ENCODE data around the gene DLGAP1. TPM values are rescaled to one million over a fixed set of nuclear protein-coding genes. Genes with fewer than 3 reads are reported as not detected.

DLGAP1 gene
- total and polyA plus RNA-seq, 10 of the 15 experiments (the other 5 are each of a cell fraction or from before 2014, with no cell fraction given) = 0.23 to 27.6 (median 1.9) TPM

DNA sequence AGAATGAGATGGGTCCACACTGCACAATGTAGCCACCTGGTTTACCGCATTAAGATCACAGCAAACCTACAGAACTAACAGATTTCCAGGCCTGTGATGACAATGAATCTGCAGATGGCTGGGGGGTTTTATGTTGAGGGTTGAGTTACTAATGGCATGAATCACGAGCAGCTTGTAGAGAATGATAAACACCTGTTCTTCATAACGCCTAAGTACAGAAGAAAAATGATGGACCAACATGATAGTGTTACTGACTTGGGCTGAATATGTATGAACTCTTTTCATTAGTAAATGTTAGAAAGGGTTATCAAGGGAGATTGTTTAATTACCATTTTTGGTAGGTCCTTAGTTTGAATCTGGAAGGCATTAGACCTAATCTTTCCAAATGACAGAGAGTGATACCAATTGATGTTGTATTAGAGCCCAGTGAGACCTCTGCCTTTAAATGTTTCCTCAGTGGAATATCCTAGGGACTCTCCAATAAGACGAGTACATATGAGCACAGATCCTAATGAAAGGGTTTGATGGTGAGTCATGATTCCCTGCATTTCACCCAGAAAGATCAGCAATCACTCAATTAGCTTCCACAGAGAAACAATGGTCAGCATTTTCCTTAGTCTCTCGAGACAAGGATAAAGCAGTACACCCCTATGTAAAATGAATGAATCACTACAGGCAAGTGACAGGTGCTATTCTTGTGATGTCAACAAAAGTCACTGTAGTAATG, 243.8 kb downstream of the DLGAP1 start (continued):
- TF ChIP-seq, protein P1, sequence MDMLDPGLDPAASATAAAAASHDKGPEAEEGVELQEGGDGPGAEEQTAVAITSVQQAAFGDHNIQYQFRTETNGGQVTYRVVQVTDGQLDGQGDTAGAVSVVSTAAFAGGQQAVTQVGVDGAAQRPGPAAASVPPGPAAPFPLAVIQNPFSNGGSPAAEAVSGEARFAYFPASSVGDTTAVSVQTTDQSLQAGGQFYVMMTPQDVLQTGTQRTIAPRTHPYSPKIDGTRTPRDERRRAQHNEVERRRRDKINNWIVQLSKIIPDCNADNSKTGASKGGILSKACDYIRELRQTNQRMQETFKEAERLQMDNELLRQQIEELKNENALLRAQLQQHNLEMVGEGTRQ (IDR thresholded peaks at IDR 0.05; ENCODE audit: borderline replicate concordance, low read depth, low read length) = no peak

DNA sequence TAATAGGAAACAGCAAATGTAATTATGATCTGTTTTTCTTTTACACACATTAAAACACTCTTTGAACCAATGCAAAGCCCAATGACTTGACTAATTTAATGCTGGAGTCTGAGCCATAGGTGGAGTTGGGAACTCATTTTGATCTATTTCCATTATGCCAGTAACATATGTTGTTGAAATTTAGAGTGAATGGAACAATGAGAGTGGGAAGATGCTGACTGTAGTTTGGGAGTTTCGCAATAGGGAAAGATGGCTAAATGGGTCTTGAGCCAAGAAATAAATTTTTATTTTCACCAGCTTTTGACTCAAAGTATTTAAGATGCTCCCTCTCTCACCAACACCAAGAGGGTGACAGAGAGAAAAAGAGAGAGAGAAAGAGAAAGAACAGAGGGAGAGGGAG, 246.7 kb downstream of the DLGAP1 start:
- Histone ChIP-seq H3K4me2 (ENCODE audit: control insufficient read depth, insufficient read depth) (no peak overlapping the region), H3K4me1 (ENCODE audit: control insufficient read depth, insufficient read depth, low read length) (no peaks in the 10 kb centered on the region), H4K20me1 (ENCODE audit: control insufficient read depth, insufficient read depth) (no peaks in the 10 kb centered on the region), H3K79me2 (ENCODE audit: control insufficient read depth, insufficient read depth, low read length) (no peaks in the 10 kb centered on the region), H3K27ac (ENCODE audit: control insufficient read depth, insufficient read depth) (no peak overlapping the region), H3K9ac (ENCODE audit: control insufficient read depth, insufficient read depth, low read length) (no peak overlapping the region), H2AFZ (ENCODE audit: control insufficient read depth, low read depth, low read length) (no peak overlapping the region), H3K27me3 (replicated peaks in 1 of 2; ENCODE audit: control insufficient read depth in 2 of 2, insufficient read depth in 2 of 2, low read length in 1 of 2) (no peaks in the 10 kb centered on the region), H3K36me3 (ENCODE audit: control insufficient read depth in 2 of 2, insufficient read depth in 2 of 2, low read length in 1 of 2) (no peaks in the 10 kb centered on the region), H3K4me3 (no peak overlapping the region), H3K9me3 (replicated peaks; ENCODE audit: control insufficient read depth, insufficient read depth, low read length) (no peaks in the 10 kb centered on the region; the same call in 2 of the 3 replicates)
- 0% methylated on average over 1 of the region's 1 CpG for WGBS (ENCODE audit: insufficient coverage, insufficient replicate concordance, low lambda C conversion rate, missing lambda C conversion rate)
- ChIA-PET CTCF (interaction anchor here (1.2 to 1.6 kb wide), 4 partner anchors 12 to 86 kb away, joined by 3 read pairs; no protein-coding TSS in a partner anchor), RAD21 (ENCODE audit: unreplicated experiment) (interaction anchor here (1.0 to 1.3 kb wide), 2 partner anchors 24 to 27 kb away, joined by 3 to 5 read pairs; no protein-coding TSS in a partner anchor), SMC1A (ENCODE audit: uncharacterized antibody, unreplicated experiment) (interaction anchor here (1.0 to 6.3 kb wide), 8 partner anchors 10 to 112 kb away, joined by 3 to 28 read pairs (median 4); no protein-coding TSS in a partner anchor), POLR2A (interaction anchor here (1.2 to 1.5 kb wide), 2 partner anchors 10 to 46 kb away, joined by 3 to 5 read pairs; no protein-coding TSS in a partner anchor)
- intact Hi-C loops (cut with micrococcal nuclease; ENCODE audit: unreplicated experiment) = no loop called here
- BruUV-seq (replicated peaks) = no TSS peak
- in situ Hi-C loops (cut with MboI) = no loop called here
- FAIRE-seq (no peak), ATAC-seq (no peak), DNase-seq (ENCODE audit: low read depth, low spot score) (no peak)
- TF ChIP-seq SMARCA5 (IDR thresholded peaks at IDR 0.05) (no peak), ZNF24 (IDR thresholded peaks at IDR 0.05) (no peak), YY1 (IDR thresholded peaks at IDR 0.05; ENCODE audit: low read depth, low read length) (no peak), NR2F1 (conservative IDR thresholded peaks at IDR 0.05) (no peak), DPF2 (IDR thresholded peaks at IDR 0.05) (no peak), JUNB (IDR thresholded peaks at IDR 0.05) (no peak)
- TF ChIP-seq, protein P2, sequence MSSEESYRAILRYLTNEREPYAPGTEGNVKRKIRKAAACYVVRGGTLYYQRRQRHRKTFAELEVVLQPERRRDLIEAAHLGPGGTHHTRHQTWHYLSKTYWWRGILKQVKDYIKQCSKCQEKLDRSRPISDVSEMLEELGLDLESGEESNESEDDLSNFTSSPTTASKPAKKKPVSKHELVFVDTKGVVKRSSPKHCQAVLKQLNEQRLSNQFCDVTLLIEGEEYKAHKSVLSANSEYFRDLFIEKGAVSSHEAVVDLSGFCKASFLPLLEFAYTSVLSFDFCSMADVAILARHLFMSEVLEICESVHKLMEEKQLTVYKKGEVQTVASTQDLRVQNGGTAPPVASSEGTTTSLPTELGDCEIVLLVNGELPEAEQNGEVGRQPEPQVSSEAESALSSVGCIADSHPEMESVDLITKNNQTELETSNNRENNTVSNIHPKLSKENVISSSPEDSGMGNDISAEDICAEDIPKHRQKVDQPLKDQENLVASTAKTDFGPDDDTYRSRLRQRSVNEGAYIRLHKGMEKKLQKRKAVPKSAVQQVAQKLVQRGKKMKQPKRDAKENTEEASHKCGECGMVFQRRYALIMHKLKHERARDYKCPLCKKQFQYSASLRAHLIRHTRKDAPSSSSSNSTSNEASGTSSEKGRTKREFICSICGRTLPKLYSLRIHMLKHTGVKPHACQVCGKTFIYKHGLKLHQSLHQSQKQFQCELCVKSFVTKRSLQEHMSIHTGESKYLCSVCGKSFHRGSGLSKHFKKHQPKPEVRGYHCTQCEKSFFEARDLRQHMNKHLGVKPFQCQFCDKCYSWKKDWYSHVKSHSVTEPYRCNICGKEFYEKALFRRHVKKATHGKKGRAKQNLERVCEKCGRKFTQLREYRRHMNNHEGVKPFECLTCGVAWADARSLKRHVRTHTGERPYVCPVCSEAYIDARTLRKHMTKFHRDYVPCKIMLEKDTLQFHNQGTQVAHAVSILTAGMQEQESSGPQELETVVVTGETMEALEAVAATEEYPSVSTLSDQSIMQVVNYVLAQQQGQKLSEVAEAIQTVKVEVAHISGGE (CRISPR knock-in tag; IDR thresholded peaks at IDR 0.05) = no peak
